ENCODE data around the gene NRDE2. TPM values are rescaled to one million over a fixed set of nuclear protein-coding genes. Genes with fewer than 3 reads are reported as not detected.

Gene NRDE2
- total RNA-seq, 4 donors from 2014 or later = 7.8 to 28.0 (median 11.2) TPM

DNA sequence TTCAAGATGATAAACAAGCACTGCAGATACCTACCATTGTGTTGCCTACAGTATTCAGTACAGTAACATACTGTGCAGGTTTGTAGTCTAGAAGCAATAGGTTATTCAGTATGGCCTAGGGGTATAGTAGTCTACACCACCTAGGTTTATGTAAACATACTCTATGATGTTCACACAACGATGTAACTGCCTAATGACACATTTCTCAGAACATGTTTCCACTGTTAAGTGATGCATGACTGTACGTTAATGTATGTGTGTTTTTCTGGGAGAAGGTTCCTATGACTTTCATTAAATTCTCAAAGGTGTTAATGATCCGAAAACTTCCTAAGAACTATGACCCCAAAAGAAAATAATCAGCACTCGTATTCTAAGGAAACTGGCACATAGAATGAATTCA, 44.2 kb upstream of the NRDE2 start:
- H3K4me3 ChIP-seq = no peak overlapping the region
- 77 to 90% methylated on average over 4 of the region's 4 CpGs for WGBS, 2 donors (ENCODE audit: low coverage in 1 of 2)

GRCh38 chr14:90374813-90375212, 43.1 kb upstream of the NRDE2 start:
- TF ChIP-seq EP300 (IDR thresholded peaks at IDR 0.05) (no peak), POLR2AphosphoS5 (IDR thresholded peaks at IDR 0.05) (no peak)
- Histone ChIP-seq H3K27me3 (no peaks in the 10 kb centered on the region), H3K4me3 (no peak overlapping the region), H3K4me1 (no peaks in the 10 kb centered on the region), H3K27ac (no peak overlapping the region), H3K36me3 (no peaks in the 10 kb centered on the region), H3K9me3 (no peaks in the 10 kb centered on the region)
- WGBS, 2 donors (ENCODE audit: low coverage in 1 of 2) = 83 to 94% methylated on average over 1 to 4 of the region's 4 CpGs
- no peak for ATAC-seq

More for the DNA sequence above, 44.2 kb upstream of the NRDE2 start:
- Histone ChIP-seq H3K27ac (no peak overlapping the region), H3K4me1 (peaks cover 0 to 8% (median 0%) of the 10 kb centered on the region in 3 donors), H3K36me3 (no peaks in the 10 kb centered on the region), H3K9me3 (no peaks in the 10 kb centered on the region), H3K27me3 (no peaks in the 10 kb centered on the region)
- no peak for ATAC-seq
- no peak for TF ChIP-seq EP300 (IDR thresholded peaks at IDR 0.05)
- no peak for TF ChIP-seq POLR2AphosphoS5 (IDR thresholded peaks at IDR 0.05)
- TF ChIP-seq CTCF (IDR thresholded peaks at IDR 0.05) = no peak
- no peak for TF ChIP-seq POLR2A (IDR thresholded peaks at IDR 0.05)

GRCh38 chr14:90373887-90374286, 42.1 kb upstream of the NRDE2 start:
- H3K4me3 ChIP-seq = no peak overlapping the region
- ATAC-seq = no peak
- WGBS, 2 donors (ENCODE audit: low coverage in 1 of 2) = 85 to 100% methylated on average over 3 to 6 of the region's 6 CpGs

DNA sequence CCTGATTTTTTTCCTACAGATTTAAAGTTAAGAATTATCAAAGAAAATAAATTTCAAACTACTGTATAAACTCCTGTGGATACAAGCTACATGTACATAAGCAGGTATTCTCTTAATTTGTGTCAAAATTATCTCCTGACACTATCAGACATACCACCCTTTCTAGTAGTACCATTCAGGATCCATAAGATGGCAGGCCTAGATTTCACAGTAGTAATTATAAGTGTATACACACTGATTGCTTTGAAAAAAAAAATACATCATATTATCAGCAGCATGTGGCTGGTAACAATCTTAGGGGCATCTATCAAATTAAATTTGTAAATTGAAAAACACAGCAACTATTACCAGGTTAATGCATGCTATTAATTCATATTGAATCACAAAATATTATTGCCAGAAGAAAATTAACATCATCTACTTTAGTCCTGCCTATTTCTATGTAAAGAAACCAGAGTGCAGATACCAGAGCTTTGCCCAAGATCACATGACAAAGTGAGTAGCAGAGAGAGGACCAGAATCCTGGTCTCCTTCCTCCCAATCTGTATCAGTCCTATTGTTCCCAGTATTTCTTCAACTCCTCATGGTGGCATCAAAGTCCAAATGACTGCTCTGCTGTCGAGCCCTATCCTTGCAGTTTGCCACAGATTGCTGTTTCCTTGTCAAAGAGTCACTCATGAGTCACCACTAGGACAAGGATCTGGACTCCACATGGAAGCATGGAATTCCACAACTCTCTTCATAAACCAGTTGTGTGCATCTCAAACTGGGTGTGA, 37.4 kb upstream of the NRDE2 start:
- Histone ChIP-seq H3K4me1 (no peaks in the 10 kb centered on the region), H3K27me3 (no peaks in the 10 kb centered on the region), H3K4me3 (no peak overlapping the region), H3K27ac (no peak overlapping the region), H3K36me3 (no peaks in the 10 kb centered on the region), H3K9me3 (no peaks in the 10 kb centered on the region)
- ATAC-seq = no peak
- TF ChIP-seq EP300 (IDR thresholded peaks at IDR 0.05) (no peak), POLR2AphosphoS5 (IDR thresholded peaks at IDR 0.05) (no peak), POLR2A (IDR thresholded peaks at IDR 0.05) (no peak), CTCF (IDR thresholded peaks at IDR 0.05) (peak in 1 of 4 experiments; percentile 17)
- WGBS, 2 donors (ENCODE audit: low coverage in 1 of 2) = 20 to 71% methylated on average over 1 of the region's 1 CpG

More at GRCh38 chr14:90373887-90374286, 42.1 kb upstream of the NRDE2 start:
- Histone ChIP-seq H3K36me3 (no peaks in the 10 kb centered on the region), H3K27me3 (no peaks in the 10 kb centered on the region), H3K27ac (no peak overlapping the region), H3K4me1 (no peaks in the 10 kb centered on the region), H3K9me3 (no peaks in the 10 kb centered on the region)
- TF ChIP-seq POLR2AphosphoS5 (IDR thresholded peaks at IDR 0.05) (no peak), POLR2A (IDR thresholded peaks at IDR 0.05) (no peak), CTCF (IDR thresholded peaks at IDR 0.05) (no peak), EP300 (IDR thresholded peaks at IDR 0.05) (no peak)

GRCh38 chr14:90362558-90362896, 30.8 kb upstream of the NRDE2 start:
- no peak for TF ChIP-seq POLR2AphosphoS5 (IDR thresholded peaks at IDR 0.05)
- TF ChIP-seq EP300 (IDR thresholded peaks at IDR 0.05) = no peak
- no peak for TF ChIP-seq CTCF (IDR thresholded peaks at IDR 0.05)
- TF ChIP-seq POLR2A (IDR thresholded peaks at IDR 0.05) = no peak
- Histone ChIP-seq H3K4me3 (no peak overlapping the region), H3K4me1 (no peaks in the 10 kb centered on the region), H3K36me3 (no peaks in the 10 kb centered on the region), H3K27ac (no peak overlapping the region), H3K27me3 (peaks cover 14% of the 10 kb centered on the region), H3K9me3 (no peaks in the 10 kb centered on the region)
- 96% methylated on average over 3 of the region's 4 CpGs; no CpG with 5 or more reads in 1 of the 2 donors for WGBS, 2 donors (ENCODE audit: low coverage in 1 of 2)
- no peak for ATAC-seq

All from gastroesophageal sphincter (tissue), 4 donors.